Skeletal muscle satellite cell (primary cell): ENCODE results near the gene TTC7B.

Experiments used
- H3K27me3 ChIP-seq: 2 replicates; pipeline ENCODE4 v1.7.0; 2013; ENCODE audit warnings: low read length; ENCODE audit not compliant: control insufficient read depth, insufficient read depth
- H3K36me3 ChIP-seq: 2 replicates; pipeline ENCODE4 v1.7.0; 2013; ENCODE audit warnings: mild to moderate bottlenecking, control low read depth, low read length; ENCODE audit not compliant: insufficient read depth
- H3K4me1 ChIP-seq: 2 replicates; pipeline ENCODE4 v1.7.0; 2013; ENCODE audit warnings: low read length; ENCODE audit not compliant: control insufficient read depth, insufficient read depth
- H3K4me2 ChIP-seq: 2 replicates; pipeline ENCODE4 v1.7.0; 2013; ENCODE audit warnings: mild to moderate bottlenecking, low read length
- H3K4me3 ChIP-seq: 2 replicates; pipeline ENCODE4 v1.7.0; 2013; ENCODE audit warnings: low read length
- H3K9ac ChIP-seq: 2 replicates; pipeline ENCODE4 v1.7.0; 2013; ENCODE audit warnings: mild to moderate bottlenecking, low read depth, low read length, moderate library complexity
- H3K9me3 ChIP-seq: replicated peaks from 2 replicates; pipeline ENCODE4 v1.7.0; 2013; ENCODE audit warnings: mild to moderate bottlenecking, control low read depth, low read length

TTC7B gene

GRCh38 chr14:90781344-90781761 is 34.9 kb downstream of the TTC7B start:
- H3K9me3 ChIP-seq: no peaks in the 10 kb centered on the region
- no peak overlapping the region for H3K4me2 ChIP-seq
- H3K4me1 ChIP-seq: peaks cover 13% of the 10 kb centered on the region
- H3K36me3 ChIP-seq: peaks cover 5% of the 10 kb centered on the region
- no peaks in the 10 kb centered on the region for H3K27me3 ChIP-seq
- H3K4me3 ChIP-seq: no peak overlapping the region
- no peak overlapping the region for H3K9ac ChIP-seq

- Histone ChIP-seq H3K9me3 (no peaks in the 10 kb centered on the region), H3K9ac (no peak overlapping the region), H3K27me3 (no peaks in the 10 kb centered on the region), H3K4me3 (no peak overlapping the region), H3K4me1 (peaks cover 13% of the 10 kb centered on the region), H3K36me3 (peaks cover 6% of the 10 kb centered on the region), H3K4me2 (no peak overlapping the region)
Observed at GRCh38 chr14:90780519-90780918, 35.7 kb downstream of the TTC7B start.

- H3K9me3 ChIP-seq: no peaks in the 10 kb centered on the region
- H3K27me3 ChIP-seq: no peaks in the 10 kb centered on the region
- H3K4me1 ChIP-seq: peaks cover 13% of the 10 kb centered on the region
- H3K36me3 ChIP-seq: peaks cover 8% of the 10 kb centered on the region
- no peak overlapping the region for H3K4me2 ChIP-seq
- no peak overlapping the region for H3K9ac ChIP-seq
- no peak overlapping the region for H3K4me3 ChIP-seq
Observed at GRCh38 chr14:90778571-90779255, 37.5 kb downstream of the TTC7B start.

- no peak overlapping the region for H3K4me2 ChIP-seq
- H3K36me3 ChIP-seq: peaks cover 8% of the 10 kb centered on the region
- no peaks in the 10 kb centered on the region for H3K27me3 ChIP-seq
- no peak overlapping the region for H3K4me3 ChIP-seq
- H3K9me3 ChIP-seq: no peaks in the 10 kb centered on the region
- H3K4me1 ChIP-seq: peaks cover 13% of the 10 kb centered on the region
- no peak overlapping the region for H3K9ac ChIP-seq
Observed at GRCh38 chr14:90777830-90778485, 38.3 kb downstream of the TTC7B start.

GRCh38 chr14:90777358-90777757 is 38.9 kb downstream of the TTC7B start:
- H3K4me1 ChIP-seq: peaks cover 13% of the 10 kb centered on the region
- H3K27me3 ChIP-seq: no peaks in the 10 kb centered on the region
- H3K9ac ChIP-seq: no peak overlapping the region
- H3K36me3 ChIP-seq: peaks cover 8% of the 10 kb centered on the region
- H3K4me2 ChIP-seq: no peak overlapping the region
- no peak overlapping the region for H3K4me3 ChIP-seq
- H3K9me3 ChIP-seq: no peaks in the 10 kb centered on the region

- Histone ChIP-seq H3K27me3 (no peaks in the 10 kb centered on the region), H3K9me3 (no peaks in the 10 kb centered on the region), H3K4me2 (no peak overlapping the region), H3K4me1 (no peaks in the 10 kb centered on the region), H3K36me3 (peaks cover 8% of the 10 kb centered on the region), H3K4me3 (no peak overlapping the region), H3K9ac (no peak overlapping the region)
Observed at GRCh38 chr14:90775441-90775840, 40.8 kb downstream of the TTC7B start.

GRCh38 chr14:90774316-90774715 is 41.9 kb downstream of the TTC7B start:
- Histone ChIP-seq H3K4me1 (no peaks in the 10 kb centered on the region), H3K9me3 (no peaks in the 10 kb centered on the region), H3K36me3 (peaks cover 3% of the 10 kb centered on the region), H3K4me2 (no peak overlapping the region), H3K4me3 (no peak overlapping the region), H3K27me3 (no peaks in the 10 kb centered on the region), H3K9ac (no peak overlapping the region)

GRCh38 chr14:90773705-90774104 is 42.5 kb downstream of the TTC7B start:
- Histone ChIP-seq H3K9me3 (no peaks in the 10 kb centered on the region), H3K4me3 (no peak overlapping the region), H3K27me3 (no peaks in the 10 kb centered on the region), H3K4me1 (no peaks in the 10 kb centered on the region), H3K36me3 (peaks cover 3% of the 10 kb centered on the region), H3K9ac (no peak overlapping the region), H3K4me2 (no peak overlapping the region)

- H3K4me2 ChIP-seq: no peak overlapping the region
- no peak overlapping the region for H3K9ac ChIP-seq
- no peaks in the 10 kb centered on the region for H3K4me1 ChIP-seq
- H3K4me3 ChIP-seq: no peak overlapping the region
- no peaks in the 10 kb centered on the region for H3K9me3 ChIP-seq
- H3K36me3 ChIP-seq: peaks cover 3% of the 10 kb centered on the region
- no peaks in the 10 kb centered on the region for H3K27me3 ChIP-seq
Observed at GRCh38 chr14:90773196-90773486, 43.1 kb downstream of the TTC7B start.

- H3K4me1 ChIP-seq: no peaks in the 10 kb centered on the region
Observed at GRCh38 chr14:90767899-90768298, 48.3 kb downstream of the TTC7B start.

GRCh38 chr14:90760591-90761316 is 55.5 kb downstream of the TTC7B start:
- Histone ChIP-seq H3K9ac (no peak overlapping the region), H3K4me3 (no peak overlapping the region), H3K4me1 (peaks cover 16% of the 10 kb centered on the region), H3K4me2 (no peak overlapping the region), H3K27me3 (no peaks in the 10 kb centered on the region), H3K9me3 (no peaks in the 10 kb centered on the region), H3K36me3 (no peaks in the 10 kb centered on the region)

More at GRCh38 chr14:90767899-90768298, 48.3 kb downstream of the TTC7B start:
- Histone ChIP-seq H3K9ac (no peak overlapping the region), H3K27me3 (no peaks in the 10 kb centered on the region), H3K36me3 (peaks cover 9% of the 10 kb centered on the region), H3K4me3 (no peak overlapping the region), H3K9me3 (no peaks in the 10 kb centered on the region), H3K4me2 (no peak overlapping the region)
